ENCODE results near the gene STAB1. TPM values are rescaled to one million over a fixed set of nuclear protein-coding genes. Genes with fewer than 3 reads are reported as not detected.

The STAB1 gene
- total and polyA plus RNA-seq, 2 of the 8 experiments (the other 6 are each of a cell fraction or from before 2014, with no cell fraction given) = 1.0 to 1.9 TPM

GRCh38 chr3:52528586-52529375, 33.6 kb downstream of the STAB1 start:
- no peak for DNase-seq (ENCODE audit: low read depth in 1 of 2, low spot score in 2 of 2)
- Histone ChIP-seq H2BK15ac (ENCODE audit: low read length) (no peak overlapping the region), H2AK5ac (ENCODE audit: low read depth, low read length) (no peak overlapping the region), H3K4ac (replicated peaks; ENCODE audit: insufficient read length, low read depth, low read length) (no peak overlapping the region), H3K36me3 (ENCODE audit: control insufficient read depth in 2 of 4, insufficient read depth in 4 of 4, low read length in 3 of 4) (peaks cover 27 to 60% (median 41%) of the 10 kb centered on the region in 4 experiments), H2BK20ac (ENCODE audit: low read length) (no peak overlapping the region), H3K79me2 (ENCODE audit: control insufficient read depth in 1 of 2, insufficient read depth in 2 of 2, low read length in 2 of 2) (peaks cover 0 to 36% of the 10 kb centered on the region in 2 experiments; a peak in 2 of 4 replicates), H4K8ac (ENCODE audit: extremely low read depth, insufficient read depth, low read length) (no peak overlapping the region), H4K20me1 (replicated peaks in 1 of 2; ENCODE audit: control insufficient read depth in 1 of 2, insufficient read depth in 2 of 2, low read length in 2 of 2) (peaks cover 17 to 48% of the 10 kb centered on the region in 2 experiments), H3K9ac (replicated peaks in 1 of 4; ENCODE audit: extremely low read depth in 1 of 4, low read depth in 3 of 4, low read length in 3 of 4) (peak overlapping the region in 2 of 4 experiments; percentile 8 to 16; a peak in 1 of 7 replicates), H4K91ac (replicated peaks; ENCODE audit: insufficient read length, low read length) (no peak overlapping the region), H3K27ac (ENCODE audit: low read depth, low read length) (no peak overlapping the region), H3K79me1 (ENCODE audit: low read depth, low read length) (peaks cover 33% of the 10 kb centered on the region), H3K27me3 (replicated peaks in 1 of 4; ENCODE audit: control insufficient read depth in 3 of 4, extremely low read depth in 1 of 4, insufficient read depth in 3 of 4, low read length in 3 of 4) (no peaks in the 10 kb centered on the region), H3K9me3 (ENCODE audit: insufficient read depth in 2 of 2, low read depth in 1 of 2, low read length in 1 of 2) (no peaks in the 10 kb centered on the region), H2BK120ac (replicated peaks; ENCODE audit: low read depth, low read length) (no peak overlapping the region), H2BK5ac (ENCODE audit: low read depth, low read length) (no peak overlapping the region; the same call in 1 of the 2 replicates), H3K4me2 (ENCODE audit: insufficient read depth in 1 of 2, low read depth in 2 of 2, low read length in 2 of 2) (no peak overlapping the region), H3K14ac (ENCODE audit: insufficient read length) (no peak overlapping the region), H3K23ac (ENCODE audit: insufficient read length) (no peak overlapping the region), H2AFZ (ENCODE audit: low read length) (no peak overlapping the region), H2BK12ac (ENCODE audit: low read depth, low read length) (no peak overlapping the region), H4K5ac (ENCODE audit: insufficient read length, low read depth, low read length) (no peak overlapping the region), H3K4me3 (ENCODE audit: extremely low read depth in 1 of 4, insufficient read depth in 2 of 4, low read depth in 3 of 4, low read length in 4 of 4) (no peak overlapping the region), H3K56ac (replicated peaks; ENCODE audit: insufficient read length, low read depth, low read length) (no peak overlapping the region), H3K18ac (ENCODE audit: extremely low read depth, low read length) (no peak overlapping the region), H3K23me2 (ENCODE audit: low read depth, low read length) (peaks cover 7% of the 10 kb centered on the region; the same call in 1 of the 2 replicates), H3K4me1 (replicated peaks in 1 of 4; ENCODE audit: control insufficient read depth in 3 of 4, insufficient read depth in 4 of 4, low read length in 3 of 4) (peaks cover 0 to 9% (median 5%) of the 10 kb centered on the region in 4 experiments; a peak in 6 of 7 replicates)
- POLR2A ChIA-PET (ENCODE audit: partially characterized antibody) = interaction anchor here (1.0 to 1.8 kb wide), 4 partner anchors 10 to 39 kb away, joined by 3 to 9 read pairs (median 3); no protein-coding TSS in a partner anchor
- CTCF ChIA-PET (ENCODE audit: partially characterized antibody) = interaction anchor here (0.7 to 2.2 kb wide), 7 partner anchors 16 to 81 kb away, joined by 3 to 5 read pairs (median 3); no protein-coding TSS in a partner anchor
- WGBS, 2 experiments (ENCODE audit: extremely low coverage in 1 of 2, insufficient coverage in 1 of 2, insufficient read length in 1 of 2, insufficient replicate concordance in 2 of 2, low coverage in 1 of 2, low lambda C conversion rate in 2 of 2, missing lambda C conversion rate in 1 of 2) = 88% methylated on average over 23 of the region's 25 CpGs; no CpG with 5 or more reads in 1 of the 2 experiments
- TF ChIP-seq KDM5A (IDR thresholded peaks at IDR 0.05; ENCODE audit: low read length) = no peak
- no peak for TF ChIP-seq CHD2 (IDR thresholded peaks at IDR 0.05; ENCODE audit: low read length)
- no peak for TF ChIP-seq SP1 (IDR thresholded peaks at IDR 0.05; ENCODE audit: low read depth, low read length)
- TF ChIP-seq SAP30 (IDR thresholded peaks at IDR 0.05; ENCODE audit: insufficient read depth, insufficient replicate concordance, low read length) = no peak
- TF ChIP-seq NRF1 (IDR thresholded peaks at IDR 0.05; ENCODE audit: low read depth, low read length) = no peak
- TF ChIP-seq YY1 (IDR thresholded peaks at IDR 0.05; ENCODE audit: low read depth, low read length) = no peak
- TF ChIP-seq RFX5 (IDR thresholded peaks at IDR 0.05; ENCODE audit: borderline replicate concordance, low read depth, low read length) = no peak
- TF ChIP-seq CEBPB (IDR thresholded peaks at IDR 0.05; ENCODE audit: low read depth, low read length) = no peak
- no peak for TF ChIP-seq BRCA1 (IDR thresholded peaks at IDR 0.05; ENCODE audit: low read depth, low read length)
- no peak for FAIRE-seq
